ENCODE results near the gene VARS2.
"Not testable (repeated sequence)": the region's sequence is repeated elsewhere in the genome, so short reads cannot be mapped to it uniquely, and the experiment has no call there.

The VARS2 gene

GRCh38 chr6:30966154-30966553, 52.1 kb downstream of the VARS2 start:
- no peak for DNase-seq

- DNase-seq = not testable (repeated sequence)
These were observed 55.1 kb downstream of the VARS2 start for GRCh38 chr6:30969171-30969570.

- DNase-seq = no peak
These were observed 56.9 kb downstream of the VARS2 start for GRCh38 chr6:30970946-30971345.

GRCh38 chr6:30972816-30973215, 58.8 kb downstream of the VARS2 start:
- no peak for DNase-seq

- DNase-seq = no peak
These were observed 60.6 kb downstream of the VARS2 start for GRCh38 chr6:30974490-30975252.
